Panc1 (cell line): Measurements from ENCODE around the gene ZBTB25. TPM values are rescaled to one million over a fixed set of nuclear protein-coding genes. Genes with fewer than 3 reads are reported as not detected.

ENCODE experiments used
- ATAC-seq: fragments of 200-7000 bp; cut with Tn5 transposase; 2 replicates; pipeline ENCODE4 v1.9.1; 2020; ENCODE audit warnings: mild to moderate bottlenecking, moderate library complexity
- BruUV-seq: library from RNA; stranded (reverse); fragments of 400-500 nt; replicated peaks from 2 replicates; lab custom pipeline; 2021; lab: Mats Ljungman, UMichigan
- CTCF ChIA-PET: fragments of 300-600 bp; sonication (Branson Sonifier 250); formaldehyde crosslinking; loops from one replicate; lab custom pipeline; 2022; ENCODE audit warnings: antibody characterized with exemption; lab: Charles Lee
- POLR2A ChIA-PET: fragments of 300-600 bp; sonication (Branson Sonifier 250); formaldehyde crosslinking; loops from one replicate; lab custom pipeline; 2022; ENCODE audit warnings: antibody characterized with exemption; lab: Charles Lee
- DNase-seq: peaks from one replicate; pipeline ENCODE4 v3.0.0-alpha.2; 2010; ENCODE audit warnings: low read depth, low spot score
- H3K27ac ChIP-seq: 2 replicates; pipeline ENCODE4 v1.5.1; 2011; ENCODE audit warnings: mild to moderate bottlenecking, low read length, inconsistent platforms
- H3K27me3 ChIP-seq: fragments of 200-500 bp; sonication (Bioruptor generic); 2 replicates; pipeline ENCODE4 v1.6.0; 2014; ENCODE audit warnings: low read length, inconsistent platforms; ENCODE audit not compliant: control insufficient read depth, insufficient read depth
- H3K36me3 ChIP-seq: fragments of 200-500 bp; sonication (Bioruptor generic); 2 replicates; pipeline ENCODE4 v1.5.1; 2014; ENCODE audit warnings: inconsistent platforms, mild to moderate bottlenecking, low read length, moderate library complexity; ENCODE audit not compliant: control insufficient read depth, insufficient read depth
- H3K4me1 ChIP-seq: 2 replicates; pipeline ENCODE4 v1.5.1; 2011; ENCODE audit warnings: inconsistent platforms, mild to moderate bottlenecking, low read length, moderate library complexity; ENCODE audit not compliant: control insufficient read depth, insufficient read depth
- H3K4me3 ChIP-seq, 2 experiments: 2 replicates each; pipeline ENCODE4 v1.5.1; 2011 to 2012; ENCODE audit warnings: low read depth in 2 of 2, low read length in 2 of 2, mild to moderate bottlenecking in 2 of 2, inconsistent platforms in 1 of 2, moderate library complexity in 1 of 2
- H3K9me3 ChIP-seq: fragments of 200-500 bp; sonication (Bioruptor generic); 2 replicates; pipeline ENCODE4 v1.5.1; 2014; ENCODE audit warnings: low read depth, mild to moderate bottlenecking, inconsistent platforms, low read length, moderate library complexity; ENCODE audit not compliant: control insufficient read depth, insufficient read depth
- POLR2AphosphoS5 ChIP-seq: IDR thresholded peaks from 2 replicates; pipeline ENCODE4 v1.6.1; 2012; ENCODE audit warnings: mild to moderate bottlenecking, low read depth, low read length, moderate library complexity
- SIN3A ChIP-seq: IDR thresholded peaks from 2 replicates; pipeline ENCODE4 v1.6.1; 2012; ENCODE audit warnings: low read depth, mild to moderate bottlenecking, low read length, moderate library complexity, borderline replicate concordance; ENCODE audit not compliant: insufficient read depth
- TCF7L2 ChIP-seq: IDR thresholded peaks from 2 replicates; pipeline ENCODE4 v1.6.1; 2011; ENCODE audit warnings: mild to moderate bottlenecking, low read depth, low read length, inconsistent platforms
- in situ Hi-C: cut with HindIII; loops from 2 replicates; pipeline ENCODE4 v1.10.0; 2016; ENCODE audit warnings: low sequenced_read_pairs, low pct_unique_long_range_greater_than_20kb
- intact Hi-C: fragments of 100-400 bp; cut with micrococcal nuclease; formaldehyde crosslinking; loops from one replicate; pipeline ENCODE4 v1.10.0; 2022; ENCODE audit not compliant: unreplicated experiment
- total RNA-seq: library from RNA; stranded (reverse); gene quantifications from one replicate; pipeline ENCODE4 v1.2.1, GENCODE V29; 2021; ENCODE audit not compliant: unreplicated experiment
- TF ChIP-seq, protein P1 (sequence below), 2 experiments: IDR thresholded peaks; 2 replicates each; pipeline ENCODE4 v1.6.1; 2011 to 2012; ENCODE audit warnings: low read depth in 2 of 2, control low read depth in 1 of 2, low read length in 1 of 2, mild to moderate bottlenecking in 1 of 2, moderate library complexity in 1 of 2; ENCODE audit not compliant: insufficient read depth in 1 of 2
- TF ChIP-seq, protein P2 (sequence below): fragments of 450-650 bp; IDR thresholded peaks from 2 replicates; pipeline ENCODE4 v1.5.1; 2017; ENCODE audit warnings: mild to moderate bottlenecking

ZBTB25 gene
- total RNA-seq, 1 experiment from 2014 or later, result 9.0 TPM

DNA sequence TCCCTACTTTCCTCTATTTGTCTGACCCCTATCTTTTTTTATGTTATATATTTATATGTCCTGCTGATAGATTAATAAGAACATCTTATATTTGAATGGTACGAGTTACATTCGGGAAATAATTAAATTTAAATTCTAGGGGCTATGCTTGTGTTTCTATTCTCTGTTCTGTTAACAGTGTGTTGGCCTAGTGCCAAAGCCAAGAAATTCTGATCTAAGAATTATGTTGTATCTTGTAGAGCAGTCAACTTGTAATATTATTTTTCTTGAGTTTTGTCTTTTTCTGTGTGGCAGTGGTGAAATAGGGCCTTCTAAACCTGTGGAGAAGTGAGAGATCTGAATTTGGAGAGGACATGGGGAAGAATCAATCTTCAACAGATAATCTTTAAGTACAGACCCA is 27.9 kb upstream of the ZBTB25 start:
- in situ Hi-C loops (no loop called here), intact Hi-C loops (no loop called here)
- ChIA-PET POLR2A (no interaction called here), CTCF (no interaction called here)
- no peak overlapping the region for H3K27ac ChIP-seq
- no peaks in the 10 kb centered on the region for H3K36me3 ChIP-seq
- no TSS peak for BruUV-seq
- H3K9me3 ChIP-seq, result no peaks in the 10 kb centered on the region
- DNase-seq (no peak), ATAC-seq (no peak)
- H3K4me3 ChIP-seq, result no peak overlapping the region
- H3K4me1 ChIP-seq, result no peaks in the 10 kb centered on the region
- TF ChIP-seq, protein P1, sequence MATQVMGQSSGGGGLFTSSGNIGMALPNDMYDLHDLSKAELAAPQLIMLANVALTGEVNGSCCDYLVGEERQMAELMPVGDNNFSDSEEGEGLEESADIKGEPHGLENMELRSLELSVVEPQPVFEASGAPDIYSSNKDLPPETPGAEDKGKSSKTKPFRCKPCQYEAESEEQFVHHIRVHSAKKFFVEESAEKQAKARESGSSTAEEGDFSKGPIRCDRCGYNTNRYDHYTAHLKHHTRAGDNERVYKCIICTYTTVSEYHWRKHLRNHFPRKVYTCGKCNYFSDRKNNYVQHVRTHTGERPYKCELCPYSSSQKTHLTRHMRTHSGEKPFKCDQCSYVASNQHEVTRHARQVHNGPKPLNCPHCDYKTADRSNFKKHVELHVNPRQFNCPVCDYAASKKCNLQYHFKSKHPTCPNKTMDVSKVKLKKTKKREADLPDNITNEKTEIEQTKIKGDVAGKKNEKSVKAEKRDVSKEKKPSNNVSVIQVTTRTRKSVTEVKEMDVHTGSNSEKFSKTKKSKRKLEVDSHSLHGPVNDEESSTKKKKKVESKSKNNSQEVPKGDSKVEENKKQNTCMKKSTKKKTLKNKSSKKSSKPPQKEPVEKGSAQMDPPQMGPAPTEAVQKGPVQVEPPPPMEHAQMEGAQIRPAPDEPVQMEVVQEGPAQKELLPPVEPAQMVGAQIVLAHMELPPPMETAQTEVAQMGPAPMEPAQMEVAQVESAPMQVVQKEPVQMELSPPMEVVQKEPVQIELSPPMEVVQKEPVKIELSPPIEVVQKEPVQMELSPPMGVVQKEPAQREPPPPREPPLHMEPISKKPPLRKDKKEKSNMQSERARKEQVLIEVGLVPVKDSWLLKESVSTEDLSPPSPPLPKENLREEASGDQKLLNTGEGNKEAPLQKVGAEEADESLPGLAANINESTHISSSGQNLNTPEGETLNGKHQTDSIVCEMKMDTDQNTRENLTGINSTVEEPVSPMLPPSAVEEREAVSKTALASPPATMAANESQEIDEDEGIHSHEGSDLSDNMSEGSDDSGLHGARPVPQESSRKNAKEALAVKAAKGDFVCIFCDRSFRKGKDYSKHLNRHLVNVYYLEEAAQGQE (IDR thresholded peaks at IDR 0.05; ENCODE audit: insufficient read depth in 1 of 2, low read depth in 2 of 2, low read length in 1 of 2), result no peak
- TF ChIP-seq, protein P2, sequence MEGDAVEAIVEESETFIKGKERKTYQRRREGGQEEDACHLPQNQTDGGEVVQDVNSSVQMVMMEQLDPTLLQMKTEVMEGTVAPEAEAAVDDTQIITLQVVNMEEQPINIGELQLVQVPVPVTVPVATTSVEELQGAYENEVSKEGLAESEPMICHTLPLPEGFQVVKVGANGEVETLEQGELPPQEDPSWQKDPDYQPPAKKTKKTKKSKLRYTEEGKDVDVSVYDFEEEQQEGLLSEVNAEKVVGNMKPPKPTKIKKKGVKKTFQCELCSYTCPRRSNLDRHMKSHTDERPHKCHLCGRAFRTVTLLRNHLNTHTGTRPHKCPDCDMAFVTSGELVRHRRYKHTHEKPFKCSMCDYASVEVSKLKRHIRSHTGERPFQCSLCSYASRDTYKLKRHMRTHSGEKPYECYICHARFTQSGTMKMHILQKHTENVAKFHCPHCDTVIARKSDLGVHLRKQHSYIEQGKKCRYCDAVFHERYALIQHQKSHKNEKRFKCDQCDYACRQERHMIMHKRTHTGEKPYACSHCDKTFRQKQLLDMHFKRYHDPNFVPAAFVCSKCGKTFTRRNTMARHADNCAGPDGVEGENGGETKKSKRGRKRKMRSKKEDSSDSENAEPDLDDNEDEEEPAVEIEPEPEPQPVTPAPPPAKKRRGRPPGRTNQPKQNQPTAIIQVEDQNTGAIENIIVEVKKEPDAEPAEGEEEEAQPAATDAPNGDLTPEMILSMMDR, result no peak
- no peak for TF ChIP-seq POLR2AphosphoS5
- TF ChIP-seq SIN3A, result no peak
- TF ChIP-seq TCF7L2, result no peak
- H3K27me3 ChIP-seq, result no peaks in the 10 kb centered on the region

DNA sequence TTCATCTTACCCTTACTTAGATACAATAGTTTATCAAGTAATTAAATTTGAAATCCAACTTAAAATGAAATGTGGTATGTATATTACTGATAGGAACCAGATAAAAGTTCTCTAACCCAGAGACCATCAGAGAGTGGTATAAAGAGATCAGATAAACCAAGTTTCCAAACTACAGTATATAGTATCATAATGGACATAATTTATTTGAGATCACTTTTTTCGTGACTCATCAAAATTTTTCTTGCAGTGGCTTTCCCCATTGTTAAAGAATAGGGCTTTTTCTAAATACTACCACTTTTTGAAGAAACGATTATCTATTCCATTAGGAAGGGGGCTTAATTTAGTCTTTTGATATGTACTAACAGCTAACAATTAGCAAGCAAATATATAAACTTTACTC is 21.7 kb upstream of the ZBTB25 start:
- Histone ChIP-seq H3K27ac (no peak overlapping the region), H3K9me3 (no peaks in the 10 kb centered on the region), H3K36me3 (peaks cover 10% of the 10 kb centered on the region; the same call in 1 of the 2 replicates), H3K4me3 (no peak overlapping the region), H3K27me3 (no peaks in the 10 kb centered on the region), H3K4me1 (no peaks in the 10 kb centered on the region)
- CTCF ChIA-PET, result no interaction called here
- in situ Hi-C loops (no loop called here), intact Hi-C loops (no loop called here)
- TF ChIP-seq SIN3A, result no peak
- no peak for TF ChIP-seq POLR2AphosphoS5
- TF ChIP-seq, protein P1 (IDR thresholded peaks at IDR 0.05; ENCODE audit: insufficient read depth in 1 of 2, low read depth in 2 of 2, low read length in 1 of 2), result no peak
- TF ChIP-seq, protein P2, result no peak
- TF ChIP-seq TCF7L2, result no peak
- no peak for ATAC-seq
- BruUV-seq, result no TSS peak
- POLR2A ChIA-PET, result no interaction called here
- DNase-seq, result no peak
